AG04449 (cell line): ENCODE measurements around the gene PLA2R1.
"Not testable (repeated sequence)": the region's sequence is repeated elsewhere in the genome, so short reads cannot be mapped to it uniquely, and the experiment has no call there.

Experiments used
- CTCF ChIA-PET: fragments of 350-600 bp; formaldehyde crosslinking; extraction: SDS; loops from one replicate; lab custom pipeline; 2021; ENCODE audit warnings: antibody characterized with exemption; lab: Yijun Ruan, JAX
- POLR2A ChIA-PET: fragments of 400-600, 350-600 bp; formaldehyde crosslinking; extraction: SDS; loops from one replicate; lab custom pipeline; 2020; ENCODE audit warnings: antibody characterized with exemption, inconsistent platforms; lab: Yijun Ruan, JAX
- DNase-seq: peaks from one replicate; pipeline ENCODE4 v3.0.0-alpha.2; 2010; ENCODE audit warnings: low read depth, low spot score
- H3K4me3 ChIP-seq: 2 replicates; pipeline ENCODE4 v1.5.1; 2011; ENCODE audit warnings: low read depth, mild to moderate bottlenecking, control low read depth, low read length
- CTCF ChIP-seq: IDR thresholded peaks from one replicate; pipeline ENCODE4 v1.5.1; 2011; ENCODE audit warnings: mild to moderate bottlenecking, moderate library complexity, low read length, control low read depth, inconsistent platforms; ENCODE audit not compliant: insufficient read depth; ENCODE audit errors: missing control alignments

PLA2R1 gene

GRCh38 chr2:159976527-159977160 lies 85.8 kb downstream of the PLA2R1 start:
- no peak overlapping the region for H3K4me3 ChIP-seq
- DNase-seq: no peak
- no peak for TF ChIP-seq CTCF
- POLR2A ChIA-PET: no interaction called here
- CTCF ChIA-PET: interaction anchor here (0.6 to 1.1 kb wide), 3 partner anchors 8 to 666 kb away, joined by 3 to 4 read pairs (median 3); no protein-coding TSS in a partner anchor

- ChIA-PET CTCF (no interaction called here), POLR2A (no interaction called here)
- TF ChIP-seq CTCF: no peak
- no peak for DNase-seq
- H3K4me3 ChIP-seq: no peak overlapping the region
Measured at GRCh38 chr2:159973325-159973724, 89.1 kb downstream of the PLA2R1 start.

- ChIA-PET CTCF (no interaction called here), POLR2A (no interaction called here)
- H3K4me3 ChIP-seq: no peak overlapping the region
- TF ChIP-seq CTCF: no peak
- DNase-seq: no peak
Measured at GRCh38 chr2:159971365-159972152, 90.9 kb downstream of the PLA2R1 start.

GRCh38 chr2:159970548-159970947 lies 91.9 kb downstream of the PLA2R1 start:
- CTCF ChIA-PET: interaction anchor here (1.7 kb wide), 1 partner anchor 1024 kb away, joined by 5 read pairs; no protein-coding TSS in a partner anchor
- POLR2A ChIA-PET, DNase-seq, H3K4me3 ChIP-seq: not testable (repeated sequence)

- no peak for DNase-seq
- TF ChIP-seq CTCF: peak; percentile 41
- ChIA-PET POLR2A (no interaction called here), CTCF (interaction anchor here (1.2 to 1.4 kb wide), 6 partner anchors 8 to 835 kb away, joined by 3 to 5 read pairs (median 4); no protein-coding TSS in a partner anchor)
- H3K4me3 ChIP-seq: no peak overlapping the region
Measured at GRCh38 chr2:159968279-159968900, 94.0 kb downstream of the PLA2R1 start.

- no peak for DNase-seq
- ChIA-PET CTCF (interaction anchor here (0.6 kb wide), 1 partner anchor 9 kb away, joined by 3 read pairs; no protein-coding TSS in a partner anchor), POLR2A (no interaction called here)
- no peak for TF ChIP-seq CTCF
- H3K4me3 ChIP-seq: no peak overlapping the region
Measured at GRCh38 chr2:159963700-159964099, 98.7 kb downstream of the PLA2R1 start.

GRCh38 chr2:159962513-159962912 lies 99.9 kb downstream of the PLA2R1 start:
- H3K4me3 ChIP-seq, POLR2A ChIA-PET, DNase-seq, CTCF ChIA-PET: not testable (repeated sequence)
